ENCODE measurements around the gene ACTL7B.

DNA sequence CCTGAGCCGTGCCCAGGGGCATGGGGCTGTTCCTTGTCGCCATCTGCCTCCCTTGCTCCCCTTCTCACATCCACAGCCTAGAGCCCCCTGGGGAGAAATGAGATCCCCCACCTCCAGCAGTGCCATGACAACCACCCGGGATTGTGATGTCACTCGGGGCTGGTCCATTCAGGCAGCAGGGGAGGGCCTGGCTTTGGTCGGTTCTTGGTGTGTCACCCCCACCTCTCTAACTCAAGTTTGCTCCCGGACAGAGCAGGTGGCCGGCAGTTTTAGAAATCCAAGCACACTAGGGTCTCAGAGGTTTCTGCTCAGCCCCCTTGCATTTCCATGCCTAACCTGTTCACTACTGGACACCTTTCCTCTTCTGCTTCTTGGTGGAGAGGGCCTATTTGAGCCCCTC lies at the start of gene ACTL7B:
- no peak for TF ChIP-seq POLR2AphosphoS5 (IDR thresholded peaks at IDR 0.05; ENCODE audit: low read depth, low read length)
- no peak for TF ChIP-seq POLR2A (IDR thresholded peaks at IDR 0.05; ENCODE audit: low read depth, low read length)
- no peak for TF ChIP-seq TAF1 (IDR thresholded peaks at IDR 0.05; ENCODE audit: borderline replicate concordance, low read depth, low read length)

Measured in GM12892 (cell line).